ENCODE data around the gene NR1D2. TPM values are rescaled to one million over a fixed set of nuclear protein-coding genes. Genes with fewer than 3 reads are reported as not detected.

NR1D2 gene
- total and polyA plus RNA-seq, 3 donors from 2014 or later: 14.5 to 41.2 (median 33.1) TPM

DNA sequence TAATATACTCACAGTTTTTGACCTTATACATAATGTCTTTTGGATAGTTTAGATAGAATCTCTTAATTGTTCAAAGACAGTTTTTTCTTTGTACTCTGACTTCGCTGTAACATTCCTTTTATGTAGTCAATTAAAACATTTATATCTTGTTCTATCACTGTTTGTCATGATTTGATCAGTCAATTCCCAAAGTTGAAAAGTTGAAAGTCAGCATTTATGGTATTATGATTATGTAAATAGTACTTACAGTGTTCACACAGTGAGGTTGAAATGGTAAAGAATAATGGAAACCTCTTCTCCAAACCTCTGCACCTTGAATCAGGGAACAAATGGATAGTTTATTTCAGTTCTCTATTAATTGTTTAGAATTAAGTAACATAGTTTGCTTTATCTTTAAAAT, 26.6 kb downstream of the NR1D2 start:
- no peaks in the 10 kb centered on the region for H3K27me3 ChIP-seq
- no peak overlapping the region for H3K27ac ChIP-seq
- 93 to 98% methylated on average over 1 of the region's 1 CpG for WGBS, 2 donors
- H3K4me3 ChIP-seq: no peak overlapping the region
- no peaks in the 10 kb centered on the region for H3K36me3 ChIP-seq (ENCODE audit: low read depth, missing control alignments)
- H3K9me3 ChIP-seq: no peaks in the 10 kb centered on the region
- DNase-seq: no peak
- intact Hi-C loops (cut with DNase I; ENCODE audit: low total_unique reads): no loop called here
- no peaks in the 10 kb centered on the region for H3K4me1 ChIP-seq
- TF ChIP-seq POLR2A (IDR thresholded peaks at IDR 0.05): no peak
- TF ChIP-seq, protein P1, sequence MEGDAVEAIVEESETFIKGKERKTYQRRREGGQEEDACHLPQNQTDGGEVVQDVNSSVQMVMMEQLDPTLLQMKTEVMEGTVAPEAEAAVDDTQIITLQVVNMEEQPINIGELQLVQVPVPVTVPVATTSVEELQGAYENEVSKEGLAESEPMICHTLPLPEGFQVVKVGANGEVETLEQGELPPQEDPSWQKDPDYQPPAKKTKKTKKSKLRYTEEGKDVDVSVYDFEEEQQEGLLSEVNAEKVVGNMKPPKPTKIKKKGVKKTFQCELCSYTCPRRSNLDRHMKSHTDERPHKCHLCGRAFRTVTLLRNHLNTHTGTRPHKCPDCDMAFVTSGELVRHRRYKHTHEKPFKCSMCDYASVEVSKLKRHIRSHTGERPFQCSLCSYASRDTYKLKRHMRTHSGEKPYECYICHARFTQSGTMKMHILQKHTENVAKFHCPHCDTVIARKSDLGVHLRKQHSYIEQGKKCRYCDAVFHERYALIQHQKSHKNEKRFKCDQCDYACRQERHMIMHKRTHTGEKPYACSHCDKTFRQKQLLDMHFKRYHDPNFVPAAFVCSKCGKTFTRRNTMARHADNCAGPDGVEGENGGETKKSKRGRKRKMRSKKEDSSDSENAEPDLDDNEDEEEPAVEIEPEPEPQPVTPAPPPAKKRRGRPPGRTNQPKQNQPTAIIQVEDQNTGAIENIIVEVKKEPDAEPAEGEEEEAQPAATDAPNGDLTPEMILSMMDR (IDR thresholded peaks at IDR 0.05): no peak

DNA sequence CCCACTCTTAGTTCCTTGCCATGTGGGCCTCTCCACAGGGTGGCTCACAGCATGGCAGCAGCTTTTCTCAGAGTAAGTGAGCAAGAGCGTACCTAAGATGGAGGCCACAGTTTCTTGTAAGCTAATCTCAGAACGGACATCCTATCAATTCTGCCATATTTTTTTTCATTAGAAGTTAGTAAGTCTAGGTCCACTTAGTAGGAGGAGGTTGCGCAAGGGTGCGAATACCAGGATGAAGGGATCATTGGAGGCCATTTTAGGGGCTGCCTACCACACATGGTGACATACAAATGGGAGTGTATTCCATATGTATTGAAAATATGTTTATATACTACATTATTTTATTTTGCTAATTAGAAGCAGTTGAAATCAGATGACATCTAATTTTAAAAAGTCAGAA, 31.5 kb downstream of the NR1D2 start:
- H3K9me3 ChIP-seq: no peaks in the 10 kb centered on the region
- H3K4me3 ChIP-seq: no peak overlapping the region
- DNase-seq: no peak
- intact Hi-C loops (cut with DNase I; ENCODE audit: low total_unique reads): no loop called here
- no peaks in the 10 kb centered on the region for H3K27me3 ChIP-seq
- 89 to 96% methylated on average over 4 of the region's 4 CpGs for WGBS, 2 donors
- no peak overlapping the region for H3K27ac ChIP-seq
- no peaks in the 10 kb centered on the region for H3K36me3 ChIP-seq (ENCODE audit: low read depth, missing control alignments)
- H3K4me1 ChIP-seq: no peaks in the 10 kb centered on the region
- TF ChIP-seq, protein P1 (IDR thresholded peaks at IDR 0.05): no peak
- no peak for TF ChIP-seq POLR2A (IDR thresholded peaks at IDR 0.05)

- intact Hi-C loops (cut with DNase I; ENCODE audit: low total_unique reads): no loop called here
- no peaks in the 10 kb centered on the region for H3K9me3 ChIP-seq
- no peak for DNase-seq
- H3K4me3 ChIP-seq: no peak overlapping the region
- H3K27ac ChIP-seq: no peak overlapping the region
- no peaks in the 10 kb centered on the region for H3K27me3 ChIP-seq
- no peaks in the 10 kb centered on the region for H3K36me3 ChIP-seq (ENCODE audit: low read depth, missing control alignments)
- no peak for TF ChIP-seq POLR2A (IDR thresholded peaks at IDR 0.05)
- TF ChIP-seq, protein P1 (IDR thresholded peaks at IDR 0.05): no peak
- no peaks in the 10 kb centered on the region for H3K4me1 ChIP-seq
Observed at GRCh38 chr3:23979569-23979968, 34.5 kb downstream of the NR1D2 start.

DNA sequence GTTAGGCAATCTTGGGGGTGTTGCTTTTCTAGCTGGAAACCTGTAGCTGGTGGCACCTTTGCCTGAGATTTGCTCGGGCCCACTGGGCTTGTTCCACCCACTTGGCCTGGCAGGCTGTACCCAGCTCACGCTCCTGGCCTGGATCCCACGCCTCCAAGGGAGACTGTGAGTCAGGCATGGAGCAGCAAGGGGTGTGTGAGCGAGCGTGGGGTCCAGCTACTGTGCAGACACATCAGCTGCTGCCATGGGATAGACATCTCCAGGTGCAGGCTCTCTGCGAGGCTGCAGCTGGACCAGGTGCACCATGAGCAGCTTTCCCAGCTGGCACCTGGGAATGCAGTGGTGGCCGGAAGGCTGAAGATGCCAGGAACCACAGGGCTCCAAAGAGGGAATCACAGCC, 36.0 kb downstream of the NR1D2 start:
- TF ChIP-seq POLR2A (IDR thresholded peaks at IDR 0.05): no peak
- TF ChIP-seq, protein P1 (IDR thresholded peaks at IDR 0.05): no peak
- 88 to 100% methylated on average over 1 to 7 of the region's 7 CpGs for WGBS, 2 donors
- DNase-seq: no peak
- Histone ChIP-seq H3K36me3 (ENCODE audit: low read depth, missing control alignments) (no peaks in the 10 kb centered on the region), H3K27ac (no peak overlapping the region), H3K4me3 (no peak overlapping the region), H3K27me3 (no peaks in the 10 kb centered on the region), H3K9me3 (no peaks in the 10 kb centered on the region), H3K4me1 (no peaks in the 10 kb centered on the region)
- intact Hi-C loops (cut with DNase I; ENCODE audit: low total_unique reads): no loop called here

DNA sequence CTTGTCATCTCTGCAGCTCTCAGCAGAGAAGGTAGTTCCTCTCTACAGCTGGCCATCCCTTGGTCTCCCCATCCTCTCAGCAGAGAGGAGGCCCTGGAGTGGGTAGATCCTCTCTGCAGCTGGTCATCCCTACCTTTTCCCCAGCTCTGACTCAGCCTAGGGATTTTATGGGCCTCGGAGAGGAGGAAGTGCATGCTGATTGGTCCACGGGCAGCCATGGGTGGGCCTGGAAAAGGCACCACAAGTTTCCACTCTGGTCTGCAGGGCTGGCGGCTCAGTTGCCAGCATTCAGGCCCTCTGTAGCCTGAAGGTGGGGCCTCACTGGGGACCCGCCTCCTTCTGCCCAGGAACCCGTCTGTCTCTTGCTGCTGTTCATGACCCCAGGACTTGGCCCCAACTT, 36.9 kb downstream of the NR1D2 start:
- no peak for DNase-seq
- Histone ChIP-seq H3K27me3 (no peaks in the 10 kb centered on the region), H3K36me3 (ENCODE audit: low read depth, missing control alignments) (no peaks in the 10 kb centered on the region), H3K4me3 (no peak overlapping the region), H3K27ac (no peak overlapping the region), H3K9me3 (no peaks in the 10 kb centered on the region), H3K4me1 (no peaks in the 10 kb centered on the region)
- TF ChIP-seq POLR2A (IDR thresholded peaks at IDR 0.05): no peak
- TF ChIP-seq, protein P1 (IDR thresholded peaks at IDR 0.05): no peak
- WGBS, 2 donors: 73 to 82% methylated on average over 5 of the region's 5 CpGs
- intact Hi-C loops (cut with DNase I; ENCODE audit: low total_unique reads): no loop called here
